ENCODE results near the gene ATP6V1C2. TPM values are rescaled to one million over a fixed set of nuclear protein-coding genes. Genes with fewer than 3 reads are reported as not detected.

The ATP6V1C2 gene
- total and polyA plus RNA-seq, 9 of the 15 experiments (the other 6 are each of a cell fraction or from before 2014, with no cell fraction given), result 0.01 to 0.31 (median 0.10) TPM; not detected in 4

GRCh38 chr2:10678225-10678624 is 43.2 kb upstream of the ATP6V1C2 start:
- Histone ChIP-seq H3K9ac (ENCODE audit: insufficient read depth in 1 of 2, low read depth in 2 of 2, low read length in 2 of 2) (no peak overlapping the region), H3K27me3 (ENCODE audit: control insufficient read depth in 2 of 2, insufficient read depth in 2 of 2, low read length in 2 of 2) (no peaks in the 10 kb centered on the region), H3K9me1 (ENCODE audit: control insufficient read depth, insufficient read depth, low read length) (no peaks in the 10 kb centered on the region), H3K4me3 (no peak overlapping the region), H3K36me3 (ENCODE audit: control insufficient read depth, insufficient read depth, low read length) (peaks cover 76% of the 10 kb centered on the region), H3K4me1 (replicated peaks in 1 of 2; ENCODE audit: control insufficient read depth in 2 of 2, insufficient read depth in 2 of 2, low read length in 2 of 2) (no peaks in the 10 kb centered on the region), H3K27ac (ENCODE audit: extremely low read depth, low read depth, low read length) (no peak overlapping the region), H3K4me2 (ENCODE audit: insufficient read depth, low read length) (no peak overlapping the region), H2AFZ (ENCODE audit: low read depth, low read length) (no peak overlapping the region), H4K20me1 (replicated peaks; ENCODE audit: control insufficient read depth, insufficient read depth, low read length) (no peaks in the 10 kb centered on the region), H3K9me3 (replicated peaks; ENCODE audit: control insufficient read depth, insufficient read depth, low read depth, low read length) (no peaks in the 10 kb centered on the region), H3K79me2 (ENCODE audit: control insufficient read depth, insufficient read depth, low read length) (peaks cover 4% of the 10 kb centered on the region; the same call in 2 of the 3 replicates)
- ATAC-seq (peak; percentile 67; the same call in 2 of the 3 replicates), DNase-seq (ENCODE audit: extremely low read depth in 1 of 4, low spot score in 3 of 4) (peak in 2 of 4 experiments; percentile 30 to 42), FAIRE-seq (no peak)
- intact Hi-C loops (cut with micrococcal nuclease), result no loop called here
- POLR2A ChIA-PET, result interaction anchor here (1.6 kb wide), 1 partner anchor 11 kb away, joined by 7 read pairs; the partner anchor contains the start of gene NOL10
- BruUV-seq (replicated peaks), result no TSS peak
- 100% methylated on average over 1 of the region's 1 CpG for WGBS (ENCODE audit: insufficient coverage, low coverage, missing lambda C conversion rate)
- CTCF ChIA-PET (ENCODE audit: low intra/inter-chr PET ratio), result interaction anchor here (0.6 to 0.7 kb wide), 2 partner anchors 529 to 1679 kb away, joined by 3 read pairs; no protein-coding TSS in a partner anchor
- TF ChIP-seq ZNF384 (IDR thresholded peaks at IDR 0.05; ENCODE audit: low read depth, low read length) (peak; percentile 73), ZC3H4 (CRISPR knock-in tag; IDR thresholded peaks at IDR 0.05; ENCODE audit: borderline replicate concordance) (no peak)
- in situ Hi-C loops (cut with MboI), result no loop called here

GRCh38 chr2:10680214-10680613 is 41.2 kb upstream of the ATP6V1C2 start:
- peaks cover 76% of the 10 kb centered on the region for H3K36me3 ChIP-seq (ENCODE audit: control insufficient read depth, insufficient read depth, low read length)
- in situ Hi-C loops (cut with MboI), result no loop called here
- FAIRE-seq (no peak), ATAC-seq (no peak), DNase-seq (ENCODE audit: extremely low read depth in 1 of 4, low spot score in 3 of 4) (no peak)
- 75% methylated on average over 1 of the region's 1 CpG for WGBS (ENCODE audit: insufficient coverage, low coverage, missing lambda C conversion rate)
- H3K4me2 ChIP-seq (ENCODE audit: insufficient read depth, low read length), result no peak overlapping the region
- no peaks in the 10 kb centered on the region for H4K20me1 ChIP-seq (replicated peaks; ENCODE audit: control insufficient read depth, insufficient read depth, low read length)
- BruUV-seq (replicated peaks), result no TSS peak
- intact Hi-C loops (cut with micrococcal nuclease), result no loop called here
- POLR2A ChIA-PET, result interaction anchor here (1.1 kb wide), 1 partner anchor 9 kb away, joined by 5 read pairs; no protein-coding TSS in a partner anchor
- H3K79me2 ChIP-seq (ENCODE audit: control insufficient read depth, insufficient read depth, low read length), result peaks cover 21% of the 10 kb centered on the region
- no peak overlapping the region for H3K4me3 ChIP-seq
- no peaks in the 10 kb centered on the region for H3K9me3 ChIP-seq (replicated peaks; ENCODE audit: control insufficient read depth, insufficient read depth, low read depth, low read length)
- H3K9me1 ChIP-seq (ENCODE audit: control insufficient read depth, insufficient read depth, low read length), result no peaks in the 10 kb centered on the region
- H3K27me3 ChIP-seq (ENCODE audit: control insufficient read depth in 2 of 2, insufficient read depth in 2 of 2, low read length in 2 of 2), result no peaks in the 10 kb centered on the region
- no peak for TF ChIP-seq GTF2F1 (IDR thresholded peaks at IDR 0.05; ENCODE audit: low read depth, low read length)
- TF ChIP-seq RNF219 (CRISPR knock-in tag; IDR thresholded peaks at IDR 0.05), result no peak
- TF ChIP-seq ZBTB1 (CRISPR knock-in tag; IDR thresholded peaks at IDR 0.05; ENCODE audit: borderline replicate concordance, low read depth), result no peak
- peak; percentile 91 for TF ChIP-seq PCBP2 (IDR thresholded peaks at IDR 0.05; ENCODE audit: low read depth, low read length, poor library complexity, severe bottlenecking)
- CTCF ChIA-PET (ENCODE audit: low intra/inter-chr PET ratio), result no interaction called here
- no peak overlapping the region for H3K27ac ChIP-seq (ENCODE audit: extremely low read depth, low read depth, low read length)
- H2AFZ ChIP-seq (ENCODE audit: low read depth, low read length), result no peak overlapping the region
- H3K9ac ChIP-seq (ENCODE audit: insufficient read depth in 1 of 2, low read depth in 2 of 2, low read length in 2 of 2), result no peak overlapping the region
- H3K4me1 ChIP-seq (replicated peaks in 1 of 2; ENCODE audit: control insufficient read depth in 2 of 2, insufficient read depth in 2 of 2, low read length in 2 of 2), result no peaks in the 10 kb centered on the region

Measured in K562 (cell line).